VCaP (cell line): ENCODE results near the gene ACER3.

Experiments
- H3K27ac ChIP-seq: fragments of 450-650 bp; 2 replicates; pipeline ENCODE4 v1.5.1; 2017
- TF ChIP-seq, protein P1 (sequence below): fragments of 450-650 bp; conservative IDR thresholded peaks from 2 replicates; pipeline ENCODE4 v1.5.1; 2017; ENCODE audit warnings: mild to moderate bottlenecking, moderate library complexity

ACER3 gene

DNA sequence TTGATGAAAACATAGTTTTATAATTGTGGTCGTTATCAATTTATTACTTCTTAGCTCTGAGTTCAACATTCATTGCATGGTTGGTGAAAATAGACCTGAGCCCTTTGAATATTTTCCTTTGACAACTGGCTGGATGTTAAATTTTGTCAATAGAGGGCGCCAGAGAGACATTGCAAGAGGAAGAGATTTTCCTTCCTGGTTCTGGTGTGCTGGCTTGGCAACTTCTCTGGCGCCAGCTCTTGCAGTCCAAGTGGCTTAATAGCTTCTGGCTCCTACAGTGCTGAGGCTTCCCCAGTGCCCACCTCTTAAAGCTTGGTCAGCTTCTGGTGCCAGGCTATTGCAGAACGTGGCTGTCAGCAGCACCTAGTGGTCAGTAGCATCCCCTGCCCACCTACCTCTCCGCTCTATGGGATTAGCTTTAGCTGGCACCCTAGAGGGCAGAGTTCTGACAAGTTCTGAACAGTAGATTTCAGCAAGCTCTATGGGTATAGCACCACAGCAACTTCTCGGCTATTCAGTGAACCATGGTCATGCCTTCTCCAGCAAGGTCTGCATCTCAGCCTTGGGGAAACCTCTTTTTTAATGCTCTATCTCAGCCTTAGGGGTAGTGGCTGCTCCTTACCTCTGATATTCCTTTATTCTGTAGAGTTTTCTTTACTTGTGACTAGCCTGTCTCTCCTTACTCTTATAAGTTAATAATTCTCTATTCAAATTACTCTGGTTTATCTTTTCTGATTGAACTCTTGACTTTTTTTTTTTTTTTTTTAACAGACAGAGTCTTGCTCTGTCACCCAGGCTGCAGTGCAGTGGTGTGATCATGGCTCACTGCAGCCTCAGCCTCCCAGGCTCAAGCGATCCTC lies 59.4 kb downstream of the ACER3 start:
- TF ChIP-seq, protein P1, sequence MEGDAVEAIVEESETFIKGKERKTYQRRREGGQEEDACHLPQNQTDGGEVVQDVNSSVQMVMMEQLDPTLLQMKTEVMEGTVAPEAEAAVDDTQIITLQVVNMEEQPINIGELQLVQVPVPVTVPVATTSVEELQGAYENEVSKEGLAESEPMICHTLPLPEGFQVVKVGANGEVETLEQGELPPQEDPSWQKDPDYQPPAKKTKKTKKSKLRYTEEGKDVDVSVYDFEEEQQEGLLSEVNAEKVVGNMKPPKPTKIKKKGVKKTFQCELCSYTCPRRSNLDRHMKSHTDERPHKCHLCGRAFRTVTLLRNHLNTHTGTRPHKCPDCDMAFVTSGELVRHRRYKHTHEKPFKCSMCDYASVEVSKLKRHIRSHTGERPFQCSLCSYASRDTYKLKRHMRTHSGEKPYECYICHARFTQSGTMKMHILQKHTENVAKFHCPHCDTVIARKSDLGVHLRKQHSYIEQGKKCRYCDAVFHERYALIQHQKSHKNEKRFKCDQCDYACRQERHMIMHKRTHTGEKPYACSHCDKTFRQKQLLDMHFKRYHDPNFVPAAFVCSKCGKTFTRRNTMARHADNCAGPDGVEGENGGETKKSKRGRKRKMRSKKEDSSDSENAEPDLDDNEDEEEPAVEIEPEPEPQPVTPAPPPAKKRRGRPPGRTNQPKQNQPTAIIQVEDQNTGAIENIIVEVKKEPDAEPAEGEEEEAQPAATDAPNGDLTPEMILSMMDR = peak; percentile 98
- peak overlapping the region; percentile 80 for H3K27ac ChIP-seq

GRCh38 chr11:76927160-76927559 lies 66.4 kb downstream of the ACER3 start:
- H3K27ac ChIP-seq = no peak overlapping the region
- TF ChIP-seq, protein P1 = no peak

DNA sequence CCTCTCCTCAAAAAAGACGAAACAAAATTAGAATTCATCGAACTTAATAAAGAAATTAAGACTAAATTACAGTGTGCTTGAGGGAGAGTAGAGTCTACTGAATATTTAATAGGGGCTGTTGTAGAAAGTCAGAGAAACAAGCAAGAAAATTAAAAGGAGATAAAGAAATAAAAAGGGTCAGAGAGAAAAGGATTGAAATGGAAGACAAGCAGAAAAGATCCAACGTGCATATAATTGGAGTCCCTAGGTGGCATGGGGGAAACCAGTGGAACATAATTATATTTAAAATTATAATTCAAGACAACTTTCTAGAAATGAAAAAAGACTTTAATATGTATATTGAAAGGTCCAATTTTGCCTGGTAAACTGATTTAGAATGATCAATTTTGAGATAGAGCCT lies 74.3 kb downstream of the ACER3 start:
- TF ChIP-seq, protein P1 = no peak
- no peak overlapping the region for H3K27ac ChIP-seq

GRCh38 chr11:76939219-76939631 lies 78.5 kb downstream of the ACER3 start:
- TF ChIP-seq, protein P1 = no peak
- peak overlapping the region; percentile 18 for H3K27ac ChIP-seq

GRCh38 chr11:76944225-76944624 lies 83.5 kb downstream of the ACER3 start:
- TF ChIP-seq, protein P1 = no peak
- H3K27ac ChIP-seq = no peak overlapping the region

DNA sequence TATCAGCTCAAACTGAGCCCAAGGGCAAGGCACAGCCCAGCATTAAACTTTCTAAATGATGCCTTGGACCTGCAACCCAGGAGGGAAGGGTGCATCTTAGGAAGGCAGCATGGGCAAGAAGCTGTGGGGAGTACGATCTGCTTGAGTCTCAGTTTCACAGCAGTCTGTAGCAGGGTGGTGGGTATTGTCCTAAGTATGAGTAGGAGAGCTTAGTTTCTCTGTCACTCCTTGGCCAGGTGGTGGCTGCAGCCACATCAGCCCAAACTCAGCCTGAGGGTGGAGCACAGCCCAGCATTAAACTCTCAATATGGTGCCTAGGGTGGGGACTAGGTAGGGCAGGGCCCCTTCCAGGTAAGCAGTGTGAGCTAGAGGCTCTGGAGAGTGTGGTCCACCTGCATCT lies 85.5 kb downstream of the ACER3 start:
- TF ChIP-seq, protein P1 = no peak
- H3K27ac ChIP-seq = peak overlapping the region; percentile 32; the same call in 1 of the 2 replicates

DNA sequence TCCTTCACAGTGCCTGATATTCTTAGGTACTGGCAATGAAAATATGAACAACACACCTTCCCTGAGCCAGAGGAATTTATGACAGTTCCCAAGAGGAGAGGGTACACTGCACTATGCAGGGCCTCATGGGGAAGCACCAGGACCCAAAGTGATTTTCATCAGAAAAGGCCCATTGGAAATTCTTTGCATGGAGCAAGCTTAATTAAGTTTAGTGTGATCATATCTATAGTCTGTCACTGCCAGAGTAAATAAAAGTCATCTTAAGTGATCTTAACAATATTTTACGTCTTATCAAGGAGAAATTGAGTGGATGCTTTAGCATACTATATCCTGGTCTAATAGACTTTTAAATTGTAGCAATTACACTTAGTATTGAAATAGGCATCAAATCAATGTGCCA lies 86.5 kb downstream of the ACER3 start:
- peak overlapping the region; percentile 32; the same call in 1 of the 2 replicates for H3K27ac ChIP-seq
- TF ChIP-seq, protein P1 = no peak
